ENCODE measurements around the gene NFX1. TPM values are rescaled to one million over a fixed set of nuclear protein-coding genes. Genes with fewer than 3 reads are reported as not detected.

Gene NFX1
- total and polyA plus RNA-seq, 9 of the 15 experiments (the other 6 are each of a cell fraction or from before 2014, with no cell fraction given), result 8.8 to 38.9 (median 26.8) TPM

DNA sequence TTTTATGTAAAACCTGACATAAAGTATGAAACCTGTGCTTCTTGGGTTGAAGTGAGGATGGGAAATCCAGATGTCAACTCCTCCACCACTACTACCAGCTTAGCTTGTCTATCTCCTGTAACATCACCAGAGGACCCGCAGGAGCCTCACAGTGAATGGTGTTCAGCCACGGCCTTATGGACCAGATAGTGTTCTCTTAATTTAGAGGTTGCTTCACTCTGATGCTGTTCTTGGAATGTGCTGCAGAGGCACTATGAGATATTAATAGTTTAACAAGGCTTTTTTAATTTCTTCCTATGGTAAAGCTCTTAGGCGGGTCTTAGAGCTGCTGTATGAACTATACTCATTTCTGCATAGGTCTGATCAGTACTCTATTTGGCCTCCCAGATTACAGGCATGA, 27.9 kb downstream of the NFX1 start:
- Histone ChIP-seq H4K20me1 (replicated peaks; ENCODE audit: control insufficient read depth, insufficient read depth, low read length) (no peaks in the 10 kb centered on the region), H3K4me1 (replicated peaks in 1 of 2; ENCODE audit: control insufficient read depth in 2 of 2, insufficient read depth in 2 of 2, low read length in 2 of 2) (no peaks in the 10 kb centered on the region), H3K27me3 (ENCODE audit: control insufficient read depth in 2 of 2, insufficient read depth in 2 of 2, low read length in 2 of 2) (no peaks in the 10 kb centered on the region), H3K4me3 (no peak overlapping the region), H2AFZ (ENCODE audit: low read depth, low read length) (no peak overlapping the region), H3K9me3 (replicated peaks; ENCODE audit: control insufficient read depth, insufficient read depth, low read depth, low read length) (no peaks in the 10 kb centered on the region), H3K9me1 (ENCODE audit: control insufficient read depth, insufficient read depth, low read length) (no peaks in the 10 kb centered on the region), H3K36me3 (ENCODE audit: control insufficient read depth, insufficient read depth, low read length) (peaks cover 90% of the 10 kb centered on the region), H3K9ac (ENCODE audit: insufficient read depth in 1 of 2, low read depth in 2 of 2, low read length in 2 of 2) (no peak overlapping the region), H3K4me2 (ENCODE audit: insufficient read depth, low read length) (no peak overlapping the region), H3K27ac (ENCODE audit: extremely low read depth, low read depth, low read length) (no peak overlapping the region), H3K79me2 (ENCODE audit: control insufficient read depth, insufficient read depth, low read length) (no peaks in the 10 kb centered on the region)
- BruUV-seq (replicated peaks), result no TSS peak
- intact Hi-C loops (cut with micrococcal nuclease), result no loop called here
- ChIA-PET CTCF (ENCODE audit: low intra/inter-chr PET ratio) (no interaction called here), POLR2A (interaction anchor here (1.3 to 1.9 kb wide), 2 partner anchors 10 to 21 kb away, joined by 5 to 6 read pairs; no protein-coding TSS in a partner anchor)
- 84% methylated on average over 2 of the region's 3 CpGs for WGBS (ENCODE audit: insufficient coverage, low coverage, missing lambda C conversion rate)
- TF ChIP-seq KDM5B (IDR thresholded peaks at IDR 0.05; ENCODE audit: insufficient replicate concordance, low read depth, low read length) (no peak), SIN3B (IDR thresholded peaks at IDR 0.05; ENCODE audit: low read depth) (no peak), ZNF263 (CRISPR knock-in tag; IDR thresholded peaks at IDR 0.05; ENCODE audit: borderline replicate concordance) (no peak), TEAD4 (IDR thresholded peaks at IDR 0.05; ENCODE audit: low read length) (no peak), TEAD4 (CRISPR knock-in tag; IDR thresholded peaks at IDR 0.05; ENCODE audit: borderline replicate concordance) (no peak), ZNF239 (CRISPR knock-in tag; IDR thresholded peaks at IDR 0.05) (no peak), KLF6 (CRISPR knock-in tag; IDR thresholded peaks at IDR 0.05; ENCODE audit: borderline replicate concordance) (no peak), ZNF778 (CRISPR knock-in tag; IDR thresholded peaks at IDR 0.05) (no peak), ZBTB8A (IDR thresholded peaks at IDR 0.05; ENCODE audit: partially characterized antibody) (no peak), CHCHD3 (CRISPR knock-in tag; IDR thresholded peaks at IDR 0.05) (no peak), HMG20A (CRISPR knock-in tag; conservative IDR thresholded peaks at IDR 0.05) (no peak), ZKSCAN1 (IDR thresholded peaks at IDR 0.05; ENCODE audit: low read depth, low read length) (no peak), NR2C2 (CRISPR knock-in tag; IDR thresholded peaks at IDR 0.05) (no peak), NR2C2 (tag; IDR thresholded peaks at IDR 0.05) (no peak), RBBP5 (IDR thresholded peaks at IDR 0.05; ENCODE audit: borderline replicate concordance, insufficient read depth, low read length, poor library complexity, severe bottlenecking) (no peak)
- TF ChIP-seq, protein P1, sequence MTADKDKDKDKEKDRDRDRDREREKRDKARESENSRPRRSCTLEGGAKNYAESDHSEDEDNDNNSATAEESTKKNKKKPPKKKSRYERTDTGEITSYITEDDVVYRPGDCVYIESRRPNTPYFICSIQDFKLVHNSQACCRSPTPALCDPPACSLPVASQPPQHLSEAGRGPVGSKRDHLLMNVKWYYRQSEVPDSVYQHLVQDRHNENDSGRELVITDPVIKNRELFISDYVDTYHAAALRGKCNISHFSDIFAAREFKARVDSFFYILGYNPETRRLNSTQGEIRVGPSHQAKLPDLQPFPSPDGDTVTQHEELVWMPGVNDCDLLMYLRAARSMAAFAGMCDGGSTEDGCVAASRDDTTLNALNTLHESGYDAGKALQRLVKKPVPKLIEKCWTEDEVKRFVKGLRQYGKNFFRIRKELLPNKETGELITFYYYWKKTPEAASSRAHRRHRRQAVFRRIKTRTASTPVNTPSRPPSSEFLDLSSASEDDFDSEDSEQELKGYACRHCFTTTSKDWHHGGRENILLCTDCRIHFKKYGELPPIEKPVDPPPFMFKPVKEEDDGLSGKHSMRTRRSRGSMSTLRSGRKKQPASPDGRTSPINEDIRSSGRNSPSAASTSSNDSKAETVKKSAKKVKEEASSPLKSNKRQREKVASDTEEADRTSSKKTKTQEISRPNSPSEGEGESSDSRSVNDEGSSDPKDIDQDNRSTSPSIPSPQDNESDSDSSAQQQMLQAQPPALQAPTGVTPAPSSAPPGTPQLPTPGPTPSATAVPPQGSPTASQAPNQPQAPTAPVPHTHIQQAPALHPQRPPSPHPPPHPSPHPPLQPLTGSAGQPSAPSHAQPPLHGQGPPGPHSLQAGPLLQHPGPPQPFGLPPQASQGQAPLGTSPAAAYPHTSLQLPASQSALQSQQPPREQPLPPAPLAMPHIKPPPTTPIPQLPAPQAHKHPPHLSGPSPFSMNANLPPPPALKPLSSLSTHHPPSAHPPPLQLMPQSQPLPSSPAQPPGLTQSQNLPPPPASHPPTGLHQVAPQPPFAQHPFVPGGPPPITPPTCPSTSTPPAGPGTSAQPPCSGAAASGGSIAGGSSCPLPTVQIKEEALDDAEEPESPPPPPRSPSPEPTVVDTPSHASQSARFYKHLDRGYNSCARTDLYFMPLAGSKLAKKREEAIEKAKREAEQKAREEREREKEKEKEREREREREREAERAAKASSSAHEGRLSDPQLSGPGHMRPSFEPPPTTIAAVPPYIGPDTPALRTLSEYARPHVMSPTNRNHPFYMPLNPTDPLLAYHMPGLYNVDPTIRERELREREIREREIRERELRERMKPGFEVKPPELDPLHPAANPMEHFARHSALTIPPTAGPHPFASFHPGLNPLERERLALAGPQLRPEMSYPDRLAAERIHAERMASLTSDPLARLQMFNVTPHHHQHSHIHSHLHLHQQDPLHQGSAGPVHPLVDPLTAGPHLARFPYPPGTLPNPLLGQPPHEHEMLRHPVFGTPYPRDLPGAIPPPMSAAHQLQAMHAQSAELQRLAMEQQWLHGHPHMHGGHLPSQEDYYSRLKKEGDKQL (CRISPR knock-in tag; IDR thresholded peaks at IDR 0.05; ENCODE audit: borderline replicate concordance), result no peak
- DNase-seq (ENCODE audit: extremely low read depth in 1 of 4, low spot score in 3 of 4) (no peak), ATAC-seq (no peak), FAIRE-seq (no peak)
- in situ Hi-C loops (cut with MboI), result no loop called here

Data from K562 (cell line).